GM23338 (cell line): ENCODE measurements around the gene CDH23. TPM values are rescaled to one million over a fixed set of nuclear protein-coding genes. Genes with fewer than 3 reads are reported as not detected.

Experiments used
- ATAC-seq: fragments of 200-7000 bp; cut with Tn5 transposase; 3 replicates; pipeline ENCODE4 v1.9.1; 2020
- DNase-seq: peaks from one replicate; pipeline ENCODE4 v3.0.0-alpha.2; 2015; ENCODE audit warnings: low spot score
- H2AFZ ChIP-seq: fragments of 200-600 bp; sonication (generic); 2 replicates; pipeline ENCODE4 v1.8.0; 2016; ENCODE audit warnings: antibody characterized with exemption, mild to moderate bottlenecking, moderate library complexity
- H3F3A ChIP-seq: fragments of 200-600 bp; sonication (generic); replicated peaks from 2 replicates; pipeline ENCODE4 v1.8.0; 2017; ENCODE audit warnings: antibody characterized with exemption, mixed run types, low read depth
- H3K27ac ChIP-seq: fragments of 200-600 bp; sonication (generic); 2 replicates; pipeline ENCODE4 v1.6.1; 2016; ENCODE audit warnings: low read depth
- H3K27me3 ChIP-seq: fragments of 200-600 bp; sonication (generic); 2 replicates; pipeline ENCODE4 v1.8.0; 2016; ENCODE audit warnings: mild to moderate bottlenecking, mixed run types, moderate library complexity; ENCODE audit not compliant: insufficient read depth
- H3K36me3 ChIP-seq: fragments of 200-600 bp; sonication (generic); 2 replicates; pipeline ENCODE4 v1.8.0; 2016; ENCODE audit warnings: mild to moderate bottlenecking; ENCODE audit not compliant: insufficient read depth
- H3K4me1 ChIP-seq: fragments of 200-600 bp; sonication (generic); 2 replicates; pipeline ENCODE4 v1.8.0; 2016; ENCODE audit warnings: mild to moderate bottlenecking, moderate library complexity; ENCODE audit not compliant: insufficient read depth
- H3K4me2 ChIP-seq: fragments of 200-600 bp; sonication (generic); 2 replicates; pipeline ENCODE4 v1.7.1; 2017; ENCODE audit warnings: mixed run types
- H3K4me3 ChIP-seq: fragments of 200-600 bp; sonication (generic); 2 replicates; pipeline ENCODE4 v1.6.1; 2016; ENCODE audit warnings: mixed run types
- H3K79me2 ChIP-seq: fragments of 200-600 bp; sonication (generic); replicated peaks from 2 replicates; pipeline ENCODE4 v1.8.0; 2017; ENCODE audit warnings: mild to moderate bottlenecking; ENCODE audit not compliant: insufficient read depth
- H3K9me2 ChIP-seq: fragments of 200-600 bp; sonication (generic); 2 replicates; pipeline ENCODE4 v1.8.0; 2017; ENCODE audit not compliant: insufficient read depth
- H4K20me1 ChIP-seq: fragments of 200-600 bp; sonication (generic); replicated peaks from 2 replicates; pipeline ENCODE4 v1.8.0; 2017; ENCODE audit warnings: mild to moderate bottlenecking; ENCODE audit not compliant: insufficient read depth
- H3K27ac Mint-ChIP-seq: 2 replicates; pipeline ENCODE4 v1.8.0; 2020; ENCODE audit warnings: inconsistent platforms, mild to moderate bottlenecking, moderate library complexity, mixed read lengths
- H3K27me3 Mint-ChIP-seq: 3 replicates; pipeline ENCODE4 v1.8.0; 2022; ENCODE audit warnings: low read depth, mild to moderate bottlenecking, moderate library complexity, mixed read lengths, inconsistent platforms; ENCODE audit not compliant: insufficient read depth, poor library complexity
- H3K36me3 Mint-ChIP-seq: 3 replicates; pipeline ENCODE4 v1.8.0; 2021; ENCODE audit warnings: low read depth, mild to moderate bottlenecking, inconsistent platforms, moderate library complexity, mixed read lengths
- H3K4me1 Mint-ChIP-seq: 3 replicates; pipeline ENCODE4 v1.8.0; 2020; ENCODE audit warnings: mild to moderate bottlenecking, inconsistent platforms, mixed read lengths
- H3K4me3 Mint-ChIP-seq: 3 replicates; pipeline ENCODE4 v1.8.0; 2021; ENCODE audit warnings: moderate library complexity, mild to moderate bottlenecking, inconsistent platforms, mixed read lengths
- H3K9me3 Mint-ChIP-seq: 3 replicates; pipeline ENCODE4 v1.8.0; 2020; ENCODE audit warnings: moderate library complexity, mild to moderate bottlenecking, inconsistent platforms, mixed read lengths
- CREB1 ChIP-seq: fragments of 250-450 bp; sonication (Bioruptor Pico); IDR thresholded peaks from 2 replicates; pipeline ENCODE4 v1.5.0; 2020; ENCODE audit warnings: low read depth, mild to moderate bottlenecking, moderate library complexity
- ETS1 ChIP-seq: IDR thresholded peaks from 2 replicates; pipeline ENCODE4 v1.6.1; 2016; ENCODE audit warnings: antibody characterized with exemption
- EZH2 ChIP-seq: fragments of 200-600 bp; sonication (generic); IDR thresholded peaks from one replicate; pipeline ENCODE4 v1.8.0; 2017; ENCODE audit warnings: antibody characterized with exemption, mild to moderate bottlenecking, low read depth; ENCODE audit not compliant: unreplicated experiment
- EZH2phosphoT487 ChIP-seq: fragments of 200-600 bp; sonication (generic); IDR thresholded peaks from one replicate; pipeline ENCODE4 v1.8.1; 2018; ENCODE audit warnings: antibody characterized with exemption; ENCODE audit not compliant: unreplicated experiment
- POLR2AphosphoS5 ChIP-seq: IDR thresholded peaks from 2 replicates; pipeline ENCODE4 v1.6.1; 2016; ENCODE audit warnings: antibody characterized with exemption, low read depth
- ZNF114 ChIP-seq: fragments of 250-450 bp; sonication (Bioruptor Pico); IDR thresholded peaks from 2 replicates; pipeline ENCODE4 v1.5.0; 2020; ENCODE audit warnings: mild to moderate bottlenecking, moderate library complexity
- polyA plus RNA-seq: library from polyadenylated mRNA; unstranded; fragments of >200 nt; fragmentation: Nextera tagmentation; extraction: Ambion mirVana; gene quantifications from 2 replicates; pipeline ENCODE4 v1.2.1, GENCODE V29; 2016
- total RNA-seq: library from RNA; depleted of rRNA; stranded (reverse); fragments of >200 nt; shearing (Covaris generic); gene quantifications from 2 replicates; pipeline ENCODE4 v1.2.3, GENCODE V29; 2014
- TF ChIP-seq, protein P1 (sequence below), 2 experiments: fragments of 200-600 bp in 1 of 2; sonication (generic) in 1 of 2; conservative IDR thresholded peaks; 2 replicates each; pipeline versions ENCODE4 v1.5.1 to v1.6.1; 2016 to 2017; ENCODE audit warnings: antibody characterized with exemption in 2 of 2, low read depth in 2 of 2, mild to moderate bottlenecking in 2 of 2, moderate library complexity in 1 of 2
- TF ChIP-seq, protein P2 (sequence below): IDR thresholded peaks from one replicate; pipeline ENCODE4 v1.6.1; 2018; ENCODE audit warnings: antibody characterized with exemption; ENCODE audit not compliant: unreplicated experiment

CDH23 gene
- total and polyA plus RNA-seq, 2 experiments from 2014 or later = 0.95 to 4.3 TPM

DNA sequence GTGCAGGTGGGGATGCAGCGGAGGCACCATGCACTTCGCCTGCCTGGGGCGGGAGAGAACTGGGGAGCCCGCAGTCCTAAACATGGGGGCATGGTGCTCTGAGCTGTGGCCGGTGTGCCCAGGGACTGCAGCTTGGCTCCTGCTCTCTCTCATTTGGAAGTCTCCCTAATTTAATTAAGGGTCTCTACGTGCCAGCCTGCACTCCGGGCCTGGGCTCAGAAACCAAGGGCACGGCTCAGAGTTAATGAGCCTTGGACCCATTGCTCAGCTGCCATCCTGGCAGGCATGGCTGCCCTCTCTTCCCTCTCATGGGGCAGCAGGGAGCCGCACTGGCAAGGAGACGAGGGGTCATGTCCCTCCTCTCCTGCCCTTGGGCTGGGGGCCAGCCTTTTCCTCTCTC lies 115.6 kb downstream of the CDH23 start:
- no peaks in the 10 kb centered on the region for H3K9me3 Mint-ChIP-seq
- H3K4me1 Mint-ChIP-seq = peaks cover 8% of the 10 kb centered on the region; the same call in 2 of the 3 replicates
- no peaks in the 10 kb centered on the region for H4K20me1 ChIP-seq
- peaks cover 2% of the 10 kb centered on the region for H3K27me3 Mint-ChIP-seq
- H3K4me3 Mint-ChIP-seq = no peak overlapping the region
- no peak overlapping the region for H3K27ac ChIP-seq
- no peaks in the 10 kb centered on the region for H3K27me3 ChIP-seq
- no peaks in the 10 kb centered on the region for H3K36me3 ChIP-seq
- DNase-seq (no peak), ATAC-seq (no peak)
- H3F3A ChIP-seq = no peaks in the 10 kb centered on the region
- H3K4me1 ChIP-seq = peaks cover 5% of the 10 kb centered on the region
- no peak overlapping the region for H2AFZ ChIP-seq
- H3K9me2 ChIP-seq = 0 out of 2 replicates have a peak, but pooled peaks cover 3% of the 10 kb centered on the region
- H3K79me2 ChIP-seq = no peaks in the 10 kb centered on the region
- no peak overlapping the region for H3K27ac Mint-ChIP-seq
- no peak overlapping the region for H3K4me3 ChIP-seq
- no peak for TF ChIP-seq CREB1 (CRISPR knock-in tag)
- TF ChIP-seq POLR2AphosphoS5 = no peak
- TF ChIP-seq EZH2phosphoT487 = no peak
- TF ChIP-seq ETS1 = no peak
- TF ChIP-seq, protein P1, sequence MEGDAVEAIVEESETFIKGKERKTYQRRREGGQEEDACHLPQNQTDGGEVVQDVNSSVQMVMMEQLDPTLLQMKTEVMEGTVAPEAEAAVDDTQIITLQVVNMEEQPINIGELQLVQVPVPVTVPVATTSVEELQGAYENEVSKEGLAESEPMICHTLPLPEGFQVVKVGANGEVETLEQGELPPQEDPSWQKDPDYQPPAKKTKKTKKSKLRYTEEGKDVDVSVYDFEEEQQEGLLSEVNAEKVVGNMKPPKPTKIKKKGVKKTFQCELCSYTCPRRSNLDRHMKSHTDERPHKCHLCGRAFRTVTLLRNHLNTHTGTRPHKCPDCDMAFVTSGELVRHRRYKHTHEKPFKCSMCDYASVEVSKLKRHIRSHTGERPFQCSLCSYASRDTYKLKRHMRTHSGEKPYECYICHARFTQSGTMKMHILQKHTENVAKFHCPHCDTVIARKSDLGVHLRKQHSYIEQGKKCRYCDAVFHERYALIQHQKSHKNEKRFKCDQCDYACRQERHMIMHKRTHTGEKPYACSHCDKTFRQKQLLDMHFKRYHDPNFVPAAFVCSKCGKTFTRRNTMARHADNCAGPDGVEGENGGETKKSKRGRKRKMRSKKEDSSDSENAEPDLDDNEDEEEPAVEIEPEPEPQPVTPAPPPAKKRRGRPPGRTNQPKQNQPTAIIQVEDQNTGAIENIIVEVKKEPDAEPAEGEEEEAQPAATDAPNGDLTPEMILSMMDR (conservative IDR thresholded peaks at IDR 0.05; ENCODE audit: low read depth in 2 of 2) = no peak
- H3K36me3 Mint-ChIP-seq = no peaks in the 10 kb centered on the region
- H3K4me2 ChIP-seq = no peak overlapping the region

DNA sequence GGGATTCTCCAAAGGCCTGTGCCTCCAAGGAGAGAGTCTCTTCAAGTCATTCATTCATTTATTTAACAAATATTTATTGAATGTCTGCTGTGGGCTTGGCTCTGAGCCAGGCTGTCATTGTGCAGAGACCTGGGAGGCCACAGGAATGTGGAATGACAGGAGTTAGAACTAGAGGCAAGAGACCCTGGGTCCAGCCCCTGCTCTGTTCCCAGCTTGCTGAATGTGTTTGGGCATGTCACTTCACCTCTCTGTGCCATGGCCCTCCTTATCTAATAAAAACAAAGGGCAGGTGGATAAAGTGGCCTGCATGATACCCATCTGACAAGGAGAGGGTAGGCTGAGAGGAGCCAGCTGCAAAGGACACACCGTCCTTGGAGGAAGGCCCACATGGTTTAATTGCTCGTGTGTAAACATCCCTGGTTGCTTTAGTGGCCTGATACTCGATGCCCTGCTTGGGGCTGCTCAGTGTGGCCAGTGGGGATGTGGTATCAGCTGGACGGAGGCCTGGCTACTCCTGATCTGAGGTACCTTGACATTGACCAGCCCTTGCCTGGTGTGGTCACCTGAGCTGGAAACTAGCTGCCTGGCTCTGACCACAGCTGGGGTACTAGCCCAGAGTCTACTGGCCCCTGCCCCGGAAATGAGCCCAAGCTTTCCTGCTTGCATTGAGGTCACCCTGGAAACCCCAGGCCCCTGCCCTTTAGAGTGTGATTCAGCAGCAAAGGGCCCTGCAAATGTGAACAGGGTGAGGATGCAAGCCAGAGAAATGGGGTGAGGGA lies 116.2 kb downstream of the CDH23 start:
- H3K4me3 Mint-ChIP-seq = no peak overlapping the region
- no peak for ATAC-seq
- H3K9me3 Mint-ChIP-seq = no peaks in the 10 kb centered on the region
- H3K27me3 ChIP-seq = no peaks in the 10 kb centered on the region
- H3K27me3 Mint-ChIP-seq = peaks cover 2% of the 10 kb centered on the region
- no peaks in the 10 kb centered on the region for H3K79me2 ChIP-seq
- DNase-seq = no peak
- peaks cover 5% of the 10 kb centered on the region for H3K4me1 ChIP-seq
- peaks cover 8% of the 10 kb centered on the region; the same call in 2 of the 3 replicates for H3K4me1 Mint-ChIP-seq
- no peak overlapping the region for H2AFZ ChIP-seq
- no peaks in the 10 kb centered on the region for H4K20me1 ChIP-seq
- H3K9me2 ChIP-seq = 0 out of 2 replicates have a peak, but pooled peaks cover 3% of the 10 kb centered on the region
- H3F3A ChIP-seq = no peaks in the 10 kb centered on the region
- H3K4me3 ChIP-seq = no peak overlapping the region
- H3K4me2 ChIP-seq = no peak overlapping the region
- TF ChIP-seq EZH2phosphoT487 (no peak), ZNF114 (CRISPR knock-in tag) (no peak), CREB1 (CRISPR knock-in tag) (no peak)
- H3K27ac ChIP-seq = no peak overlapping the region
- no peak overlapping the region for H3K27ac Mint-ChIP-seq
- no peaks in the 10 kb centered on the region for H3K36me3 ChIP-seq
- H3K36me3 Mint-ChIP-seq = no peaks in the 10 kb centered on the region

GRCh38 chr10:71513540-71513853 lies 116.8 kb downstream of the CDH23 start:
- H4K20me1 ChIP-seq = no peaks in the 10 kb centered on the region
- ATAC-seq = no peak
- H3K4me1 ChIP-seq = peaks cover 5% of the 10 kb centered on the region
- no peaks in the 10 kb centered on the region for H3K36me3 Mint-ChIP-seq
- no peak for DNase-seq
- no peak overlapping the region for H3K27ac ChIP-seq
- 0 out of 2 replicates have a peak, but pooled peaks cover 3% of the 10 kb centered on the region for H3K9me2 ChIP-seq
- H3K36me3 ChIP-seq = no peaks in the 10 kb centered on the region
- H3K4me2 ChIP-seq = no peak overlapping the region
- no peaks in the 10 kb centered on the region for H3K9me3 Mint-ChIP-seq
- H3K79me2 ChIP-seq = no peaks in the 10 kb centered on the region
- H3K4me1 Mint-ChIP-seq = peaks cover 8% of the 10 kb centered on the region; the same call in 2 of the 3 replicates
- peaks cover 2% of the 10 kb centered on the region for H3K27me3 Mint-ChIP-seq
- H3K27me3 ChIP-seq = no peaks in the 10 kb centered on the region
- TF ChIP-seq EZH2 = no peak
- no peak for TF ChIP-seq EZH2phosphoT487
- TF ChIP-seq, protein P2, sequence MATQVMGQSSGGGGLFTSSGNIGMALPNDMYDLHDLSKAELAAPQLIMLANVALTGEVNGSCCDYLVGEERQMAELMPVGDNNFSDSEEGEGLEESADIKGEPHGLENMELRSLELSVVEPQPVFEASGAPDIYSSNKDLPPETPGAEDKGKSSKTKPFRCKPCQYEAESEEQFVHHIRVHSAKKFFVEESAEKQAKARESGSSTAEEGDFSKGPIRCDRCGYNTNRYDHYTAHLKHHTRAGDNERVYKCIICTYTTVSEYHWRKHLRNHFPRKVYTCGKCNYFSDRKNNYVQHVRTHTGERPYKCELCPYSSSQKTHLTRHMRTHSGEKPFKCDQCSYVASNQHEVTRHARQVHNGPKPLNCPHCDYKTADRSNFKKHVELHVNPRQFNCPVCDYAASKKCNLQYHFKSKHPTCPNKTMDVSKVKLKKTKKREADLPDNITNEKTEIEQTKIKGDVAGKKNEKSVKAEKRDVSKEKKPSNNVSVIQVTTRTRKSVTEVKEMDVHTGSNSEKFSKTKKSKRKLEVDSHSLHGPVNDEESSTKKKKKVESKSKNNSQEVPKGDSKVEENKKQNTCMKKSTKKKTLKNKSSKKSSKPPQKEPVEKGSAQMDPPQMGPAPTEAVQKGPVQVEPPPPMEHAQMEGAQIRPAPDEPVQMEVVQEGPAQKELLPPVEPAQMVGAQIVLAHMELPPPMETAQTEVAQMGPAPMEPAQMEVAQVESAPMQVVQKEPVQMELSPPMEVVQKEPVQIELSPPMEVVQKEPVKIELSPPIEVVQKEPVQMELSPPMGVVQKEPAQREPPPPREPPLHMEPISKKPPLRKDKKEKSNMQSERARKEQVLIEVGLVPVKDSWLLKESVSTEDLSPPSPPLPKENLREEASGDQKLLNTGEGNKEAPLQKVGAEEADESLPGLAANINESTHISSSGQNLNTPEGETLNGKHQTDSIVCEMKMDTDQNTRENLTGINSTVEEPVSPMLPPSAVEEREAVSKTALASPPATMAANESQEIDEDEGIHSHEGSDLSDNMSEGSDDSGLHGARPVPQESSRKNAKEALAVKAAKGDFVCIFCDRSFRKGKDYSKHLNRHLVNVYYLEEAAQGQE = no peak
- TF ChIP-seq POLR2AphosphoS5 = no peak
- TF ChIP-seq ETS1 = no peak
- H2AFZ ChIP-seq = no peak overlapping the region
- no peak overlapping the region for H3K27ac Mint-ChIP-seq
- H3K4me3 ChIP-seq = no peak overlapping the region
- H3K4me3 Mint-ChIP-seq = no peak overlapping the region
- no peaks in the 10 kb centered on the region for H3F3A ChIP-seq
